NCI-H345 (cell line): ENCODE results near the gene FCGR3B.
"Not testable (repeated sequence)": the region's sequence is repeated elsewhere in the genome, so short reads cannot be mapped to it uniquely, and the experiment has no call there.

Source experiments
- DNase-seq: peaks from one replicate; lab custom pipeline; 2025; lab: John Stamatoyannopoulos, UW

The FCGR3B gene

DNA sequence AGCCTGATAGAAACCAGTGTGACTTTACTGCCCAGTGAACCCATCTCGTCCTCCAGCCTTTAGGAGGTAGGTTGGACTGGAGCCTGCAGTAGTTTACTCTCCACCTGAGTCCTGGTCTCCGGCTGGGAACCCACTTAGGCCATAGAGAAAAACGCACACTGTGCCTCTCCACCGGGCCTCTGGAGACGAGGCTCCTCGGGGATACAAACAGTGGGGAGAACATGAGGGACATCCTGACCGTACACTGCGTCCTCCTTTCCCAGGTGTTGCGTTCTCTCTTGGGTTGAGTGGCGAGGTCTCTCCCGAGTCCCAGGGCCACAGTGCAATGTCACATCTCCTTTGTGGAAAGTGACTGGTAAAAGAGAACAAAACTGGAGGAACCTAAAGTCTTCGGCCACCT, 26.0 kb downstream of the FCGR3B start:
- DNase-seq, result not testable (repeated sequence)

- not testable (repeated sequence) for DNase-seq
Measured at GRCh38 chr1:161597077-161597476, 33.9 kb downstream of the FCGR3B start.

DNA sequence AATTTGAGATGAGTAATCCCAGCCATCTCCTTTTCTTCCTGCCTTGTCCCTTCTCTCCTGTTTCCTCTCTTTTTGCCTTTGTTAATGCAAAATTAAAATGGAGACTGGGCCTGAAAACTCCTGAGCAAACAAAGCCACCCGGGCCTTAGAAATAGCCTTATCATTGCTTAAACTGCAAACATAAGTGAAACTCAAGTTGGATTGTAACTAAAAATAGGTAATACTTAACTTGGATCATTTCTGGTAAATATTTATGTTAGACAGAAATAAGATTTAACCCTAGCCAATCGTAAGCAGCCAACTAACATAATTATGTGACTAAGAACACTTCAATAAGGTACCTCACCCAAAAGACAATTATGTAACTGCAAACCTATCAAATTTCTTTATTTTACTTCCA, 35.4 kb downstream of the FCGR3B start:
- DNase-seq, result not testable (repeated sequence)

- not testable (repeated sequence) for DNase-seq
Measured at GRCh38 chr1:161595173-161595572, 35.8 kb downstream of the FCGR3B start.

DNA sequence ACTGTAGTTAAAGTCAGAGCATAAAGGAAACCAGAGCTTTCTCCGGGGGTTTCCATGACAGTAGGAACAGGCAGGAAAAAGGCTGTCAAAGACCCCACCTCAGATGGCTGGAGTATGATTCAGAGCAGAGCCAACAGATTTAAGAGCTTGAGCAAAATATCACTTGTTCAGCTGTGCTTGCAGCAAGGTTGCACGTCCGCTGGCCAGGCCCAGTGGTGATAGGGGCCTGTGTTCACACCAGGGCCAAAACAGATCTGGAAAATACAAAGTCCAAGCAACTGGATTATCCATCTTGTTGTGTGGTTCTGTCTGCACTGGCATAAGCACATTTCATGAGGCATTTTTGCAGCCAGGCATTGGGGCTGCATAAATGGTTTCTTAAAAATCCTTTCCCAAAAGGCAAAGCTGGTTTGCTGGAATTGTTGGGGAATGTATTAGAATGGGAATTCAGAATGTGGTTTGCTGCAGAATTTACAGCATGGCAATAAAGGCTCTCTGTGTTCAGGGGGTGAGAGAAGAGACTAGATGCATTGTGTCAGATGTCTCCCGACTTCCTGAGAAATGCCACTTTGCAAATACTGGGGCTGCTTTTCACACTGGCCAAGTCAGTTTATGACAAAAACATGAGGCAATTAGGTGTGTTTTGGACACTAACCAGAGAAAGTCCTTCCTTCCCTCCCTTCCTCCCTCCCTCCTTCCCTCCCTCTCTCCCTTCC, 36.5 kb downstream of the FCGR3B start:
- not testable (repeated sequence) for DNase-seq

GRCh38 chr1:161593092-161593755, 37.8 kb downstream of the FCGR3B start:
- DNase-seq, result not testable (repeated sequence)

- not testable (repeated sequence) for DNase-seq
Measured at GRCh38 chr1:161592586-161592985, 38.4 kb downstream of the FCGR3B start.

- DNase-seq, result not testable (repeated sequence)
Measured at GRCh38 chr1:161589920-161590319, 41.1 kb downstream of the FCGR3B start.

DNA sequence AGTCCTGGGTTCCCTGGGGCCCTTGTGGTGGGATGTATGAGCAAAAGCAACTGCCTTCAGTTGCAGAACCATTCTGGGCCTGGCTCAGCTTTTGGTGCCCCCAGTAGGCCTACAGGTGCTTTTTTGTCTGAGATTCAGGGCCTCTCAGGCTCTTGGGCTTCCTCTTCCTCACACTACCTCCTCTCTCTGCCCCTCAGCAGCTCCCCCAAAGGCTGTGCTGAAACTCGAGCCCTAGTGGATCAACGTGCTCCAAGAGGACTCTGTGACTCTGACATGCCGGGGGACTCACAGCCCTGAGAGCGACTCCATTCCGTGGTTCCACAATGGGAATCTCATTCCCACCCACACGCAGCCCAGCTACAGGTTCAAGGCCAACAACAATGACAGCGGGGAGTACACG, 41.6 kb downstream of the FCGR3B start:
- not testable (repeated sequence) for DNase-seq

GRCh38 chr1:161588596-161588995, 42.4 kb downstream of the FCGR3B start:
- not testable (repeated sequence) for DNase-seq

GRCh38 chr1:161582882-161583281, 48.1 kb downstream of the FCGR3B start:
- DNase-seq, result not testable (repeated sequence)

GRCh38 chr1:161580879-161581537, 50.0 kb downstream of the FCGR3B start:
- DNase-seq, result not testable (repeated sequence)

DNA sequence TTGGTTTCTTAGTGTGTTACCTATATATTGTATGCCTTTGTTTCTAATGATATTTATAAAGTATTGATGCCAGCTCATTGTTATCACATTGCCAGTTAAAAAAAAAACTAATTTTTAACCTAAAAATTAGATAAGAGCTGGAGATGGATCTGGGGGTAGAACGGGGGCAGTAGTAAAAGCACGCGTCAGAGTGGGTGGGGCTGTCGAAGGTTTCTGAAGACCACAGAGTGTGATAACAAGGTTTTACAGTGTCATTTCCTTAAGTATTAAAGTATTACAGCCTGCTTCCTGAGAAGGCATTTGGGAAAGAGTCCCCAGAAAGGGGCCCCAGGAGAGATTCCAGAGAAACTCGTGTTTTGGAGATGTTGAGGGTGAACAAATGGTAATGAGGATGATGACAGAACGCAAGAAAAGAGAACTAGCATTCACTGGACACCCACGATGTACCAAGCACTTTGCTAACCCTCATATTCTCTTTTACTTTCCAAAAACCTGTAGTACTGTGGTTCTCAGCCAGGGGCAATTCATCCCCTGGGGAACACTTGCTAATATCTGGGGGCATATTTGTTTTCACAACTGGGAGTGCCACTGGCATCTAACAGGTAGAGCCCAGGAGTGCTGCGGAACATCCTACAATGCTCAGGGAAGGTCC, 51.0 kb downstream of the FCGR3B start:
- DNase-seq, result not testable (repeated sequence)

DNA sequence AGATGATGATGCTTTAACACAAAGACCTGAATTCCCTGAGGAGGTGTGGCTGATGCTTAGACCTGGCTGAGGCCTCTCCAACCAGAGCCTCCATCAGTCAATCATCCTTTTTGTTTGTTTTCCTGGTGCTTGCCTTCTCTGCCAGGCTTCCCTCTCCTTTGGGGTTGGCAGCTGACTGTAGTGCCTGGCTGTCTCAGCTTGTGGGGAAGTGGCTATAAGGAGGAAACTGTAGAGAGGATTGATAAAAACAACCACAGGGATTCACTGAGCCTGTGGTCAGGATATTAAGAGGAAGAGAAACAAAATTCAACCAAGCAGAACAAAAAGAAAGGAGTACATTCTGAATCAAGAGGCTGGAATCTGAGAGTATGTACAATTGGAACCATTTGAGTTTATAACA, 54.3 kb downstream of the FCGR3B start:
- DNase-seq, result not testable (repeated sequence)
